CD4-positive, alpha-beta T cell treated with Interleukin-17A for 1 hour (primary cell): Measurements from ENCODE around the gene KCNJ16.

ENCODE experiments used
- DNase-seq: peaks from one replicate; pipeline ENCODE4 v3.0.0-alpha.2; 2020

KCNJ16 gene

GRCh38 chr17:70172923-70173322, 97.9 kb downstream of the KCNJ16 start:
- no peak for DNase-seq

GRCh38 chr17:70173681-70174080, 98.7 kb downstream of the KCNJ16 start:
- no peak for DNase-seq

GRCh38 chr17:70181376-70181775, 106.4 kb downstream of the KCNJ16 start:
- DNase-seq = no peak

- no peak for DNase-seq
Observed at GRCh38 chr17:70181866-70182265, 106.8 kb downstream of the KCNJ16 start.

- no peak for DNase-seq
Observed at GRCh38 chr17:70183508-70183907, 108.5 kb downstream of the KCNJ16 start.

- DNase-seq = no peak
Observed at GRCh38 chr17:70184207-70184606, 109.2 kb downstream of the KCNJ16 start.

- DNase-seq = no peak
Observed at GRCh38 chr17:70184770-70185169, 109.7 kb downstream of the KCNJ16 start.
